GM19238 (cell line): ENCODE measurements around the gene STX1B.
A peak's percentile ranks its signal among the peaks of the same experiment; 100 is the strongest.
"Not testable (repeated sequence)": the region's sequence is repeated elsewhere in the genome, so short reads cannot be mapped to it uniquely, and the experiment has no call there.

Experiments
- DNase-seq: peaks from one replicate; pipeline ENCODE4 v3.0.0; 2011; ENCODE audit warnings: low spot score; ENCODE audit not compliant: insufficient read length

STX1B gene

DNA sequence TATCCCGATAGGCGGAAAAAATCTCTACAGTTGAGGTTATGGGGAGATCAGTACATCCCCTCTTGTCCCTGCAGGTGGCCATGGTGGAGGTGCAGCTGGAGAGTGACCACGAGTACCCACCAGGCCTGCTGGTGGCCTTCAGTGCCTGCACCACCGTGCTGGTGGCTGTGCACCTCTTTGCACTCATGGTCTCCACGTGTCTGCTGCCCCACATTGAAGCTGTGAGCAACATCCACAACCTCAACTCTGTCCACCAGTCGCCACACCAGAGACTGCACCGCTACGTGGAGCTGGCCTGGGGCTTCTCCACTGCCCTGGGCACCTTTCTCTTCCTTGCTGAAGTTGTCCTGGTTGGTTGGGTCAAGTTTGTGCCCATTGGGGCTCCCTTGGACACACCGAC is 57.3 kb downstream of the STX1B start:
- DNase-seq, result no peak

DNA sequence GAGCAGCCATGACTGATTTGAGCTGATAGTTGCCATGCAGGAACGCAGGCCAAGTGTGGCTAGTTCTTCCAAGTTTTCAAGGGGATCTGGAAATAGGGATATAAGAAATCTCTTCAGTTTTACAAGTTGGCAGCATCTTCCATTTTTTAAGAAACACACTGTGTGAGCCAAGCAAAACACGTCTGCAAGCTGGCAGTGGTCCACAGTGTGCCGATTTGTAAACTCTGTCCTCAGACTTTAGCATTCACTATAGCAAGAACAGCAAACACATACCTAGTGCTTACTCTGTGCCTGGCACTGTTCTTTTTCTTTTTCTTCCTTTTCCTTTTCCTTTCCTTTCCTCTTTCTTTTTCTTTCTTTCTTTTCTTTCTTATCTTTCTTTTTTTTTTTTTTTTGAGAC is 58.7 kb downstream of the STX1B start:
- no peak for DNase-seq

DNA sequence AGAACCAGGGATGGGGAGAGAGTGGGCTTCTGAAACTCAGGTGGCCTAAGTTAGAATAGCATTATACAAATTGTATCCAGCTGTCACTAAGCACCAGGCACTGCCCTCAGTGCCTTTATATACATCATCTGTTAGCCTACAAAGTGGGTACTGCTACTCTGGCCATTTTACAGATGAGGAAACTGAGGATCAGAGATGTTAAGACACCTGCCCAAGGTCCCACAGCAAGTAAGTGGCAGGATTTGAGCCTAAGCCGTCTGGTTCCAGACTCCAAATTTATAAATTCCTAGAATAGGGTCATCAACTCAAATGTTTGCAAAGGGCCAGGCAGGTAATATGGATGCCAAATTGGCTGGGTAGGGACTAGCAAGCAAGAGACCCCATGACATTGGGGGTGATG is 59.2 kb downstream of the STX1B start:
- no peak for DNase-seq

DNA sequence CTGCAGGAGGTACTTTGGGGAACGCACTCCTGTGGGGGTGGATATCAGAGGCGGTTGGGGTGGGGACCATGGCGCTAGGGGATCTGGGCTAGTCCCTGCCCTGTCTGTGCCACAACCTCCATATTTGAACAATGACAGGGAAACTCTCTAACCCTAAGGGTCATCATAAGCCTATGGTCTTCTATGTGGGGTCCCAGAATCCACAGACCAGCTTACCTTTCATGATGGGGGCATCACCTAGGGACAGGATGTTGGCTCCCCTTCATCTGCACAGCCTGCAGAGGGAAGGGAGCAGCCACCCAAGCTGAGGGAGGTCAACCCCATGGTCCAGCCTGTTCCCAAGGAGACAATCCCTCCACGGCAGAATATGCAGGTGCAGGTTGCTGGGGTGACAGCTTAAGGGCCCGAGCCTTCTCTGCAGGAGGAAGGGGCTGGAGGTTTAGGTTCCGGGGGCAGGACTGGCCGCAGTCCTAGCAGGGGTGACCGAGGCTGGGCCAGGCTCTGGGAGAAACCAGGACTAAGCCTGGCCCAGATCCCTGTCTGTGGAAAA is 59.8 kb downstream of the STX1B start:
- DNase-seq, result no peak

DNA sequence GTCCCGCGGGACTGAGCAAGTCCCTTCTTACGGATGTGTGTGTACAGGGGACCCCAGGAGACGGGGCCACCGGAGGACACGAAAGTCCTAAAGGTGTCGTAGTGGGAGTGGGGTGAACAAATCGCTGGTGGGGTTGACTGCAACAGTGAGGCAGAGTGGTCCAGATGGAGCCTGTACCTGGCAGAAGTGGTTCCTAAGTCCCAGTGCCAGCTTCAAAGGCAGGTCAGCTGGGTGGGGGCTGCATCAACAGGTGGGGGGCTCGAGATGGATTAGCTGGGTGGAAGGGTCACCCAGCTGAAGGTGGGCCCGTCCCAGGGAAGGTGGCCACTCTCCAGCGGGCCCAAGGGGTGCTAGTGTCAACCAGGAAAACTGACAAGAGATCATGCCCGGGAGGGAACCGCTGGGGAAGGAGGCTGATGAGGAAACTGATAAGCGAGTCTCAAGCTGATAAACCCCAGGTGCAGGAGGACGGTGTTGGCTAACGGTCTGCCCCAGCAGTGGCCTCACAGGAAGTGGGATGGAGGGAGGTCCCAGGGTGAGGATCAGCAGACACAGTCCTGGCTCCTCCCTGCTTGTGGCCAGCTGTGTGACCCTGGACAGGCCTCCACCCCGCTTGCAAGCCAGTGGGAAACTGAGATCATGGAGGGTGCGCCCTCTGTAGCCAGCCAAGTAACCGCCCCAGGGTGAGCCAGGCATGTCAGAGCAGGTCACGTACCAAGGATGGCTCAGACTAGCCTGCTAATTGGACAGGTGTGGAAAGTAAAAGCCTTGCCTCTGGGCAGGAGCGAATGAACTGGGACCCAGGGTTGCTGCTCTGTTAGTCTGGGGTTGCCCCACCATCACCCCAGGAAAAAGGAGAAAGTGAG is 60.6 kb downstream of the STX1B start:
- no peak for DNase-seq

DNA sequence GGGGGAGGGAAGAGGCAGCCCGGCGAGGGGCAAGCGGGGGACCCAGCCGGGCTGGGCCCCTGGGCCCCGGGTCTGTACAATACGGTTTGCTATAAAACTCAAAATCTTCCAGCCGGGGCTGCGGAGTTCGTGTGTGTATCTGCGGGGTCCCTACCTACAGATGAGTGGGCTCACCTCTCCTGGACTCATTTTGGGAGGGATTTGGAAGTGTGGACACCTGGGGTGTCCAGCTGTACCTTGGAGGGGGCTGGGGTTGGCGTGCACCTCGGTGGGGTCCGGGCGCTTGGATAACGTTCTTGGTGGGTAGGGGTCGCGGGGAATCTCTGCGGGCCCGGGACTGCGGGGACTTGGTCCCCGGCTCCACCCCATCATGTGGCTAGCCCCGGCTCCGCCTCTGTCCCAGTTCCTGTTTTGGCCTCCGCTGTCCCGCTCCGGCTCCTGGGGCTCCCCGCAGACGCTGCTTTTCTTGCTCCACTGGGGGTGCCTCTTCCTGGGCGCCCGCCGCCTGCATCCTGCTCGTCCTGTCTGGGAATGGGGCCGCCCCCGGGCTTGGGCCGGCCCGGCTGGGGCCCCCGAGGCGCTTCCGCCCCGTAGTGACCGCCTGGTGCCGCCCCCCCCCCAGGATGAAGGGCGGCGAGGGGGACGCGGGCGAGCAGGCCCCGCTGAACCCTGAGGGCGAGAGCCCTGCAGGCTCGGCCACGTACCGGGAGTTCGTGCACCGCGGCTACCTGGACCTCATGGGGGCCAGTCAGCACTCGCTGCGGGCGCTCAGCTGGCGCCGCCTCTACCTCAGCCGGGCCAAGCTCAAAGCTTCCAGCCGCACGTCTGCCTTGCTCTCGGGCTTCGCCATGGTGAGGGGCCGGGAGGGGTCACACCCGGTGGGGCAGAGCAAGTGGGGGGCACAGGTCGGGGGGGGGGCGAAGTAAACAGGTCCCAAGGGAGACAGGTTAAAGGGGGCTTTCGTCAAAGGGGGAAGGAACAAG is 61.5 kb downstream of the STX1B start, which contains the start of gene ORAI3:
Gene ORAI3 (plus strand): TSS at position 402 of the 983 bp plus-strand sequence. CDS start 222 bp downstream, at position 624.
- peak; percentile 78 for DNase-seq

DNA sequence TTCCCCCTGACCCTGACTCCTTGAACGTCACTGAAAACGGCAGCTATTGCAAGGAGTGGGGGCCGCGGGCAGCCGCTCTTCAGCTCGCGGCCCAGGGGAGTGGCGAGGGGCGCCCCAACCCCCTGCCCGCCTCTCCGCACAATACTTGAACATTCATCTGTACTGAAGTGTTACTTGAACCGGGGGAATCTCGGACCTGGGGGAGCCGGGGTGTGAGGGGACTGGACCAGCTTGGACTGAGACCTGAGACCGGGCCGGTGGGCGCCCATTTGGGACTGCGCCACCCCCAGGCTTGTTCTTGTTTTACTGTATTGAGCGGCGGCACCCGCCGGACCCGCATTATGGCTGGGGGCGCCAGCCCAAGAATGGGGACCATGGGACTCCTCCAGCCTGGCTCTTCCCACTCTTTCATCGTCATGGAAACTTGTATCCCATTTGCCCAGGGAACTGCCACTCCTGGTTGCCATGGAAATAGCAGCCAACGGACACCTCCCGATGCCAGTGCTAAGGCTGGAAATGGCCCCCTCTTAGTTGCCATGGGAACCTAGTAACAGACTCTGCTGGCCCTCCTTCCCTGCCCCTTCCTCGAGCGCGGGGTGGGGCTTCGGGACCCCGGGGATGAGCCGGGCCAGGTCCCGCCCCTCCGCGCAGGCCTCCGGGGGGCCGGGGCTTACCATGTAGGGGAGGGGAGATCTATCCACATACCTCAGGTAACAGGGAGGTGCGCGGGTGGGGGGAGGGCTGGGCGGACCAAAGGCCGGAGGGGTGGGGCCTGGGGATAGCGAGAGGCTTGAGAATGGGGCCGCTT is 62.4 kb downstream of the STX1B start:
- DNase-seq, result no peak

DNA sequence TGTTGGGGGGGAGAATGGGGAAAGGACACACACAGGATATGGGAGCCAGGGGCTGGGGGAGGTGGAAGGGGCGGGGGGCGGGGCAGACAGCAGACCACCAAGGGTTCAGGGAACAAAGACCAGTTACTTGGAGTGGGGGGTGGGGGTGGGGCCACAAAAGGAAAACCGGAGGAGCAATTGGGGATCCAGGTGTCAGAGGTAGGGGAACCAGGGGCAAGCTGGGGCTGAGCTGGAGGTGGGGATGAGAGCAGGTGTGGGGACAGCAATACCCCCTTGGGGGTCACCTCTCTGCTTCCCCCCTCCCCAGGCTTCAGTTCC is 62.9 kb downstream of the STX1B start:
- no peak for DNase-seq

DNA sequence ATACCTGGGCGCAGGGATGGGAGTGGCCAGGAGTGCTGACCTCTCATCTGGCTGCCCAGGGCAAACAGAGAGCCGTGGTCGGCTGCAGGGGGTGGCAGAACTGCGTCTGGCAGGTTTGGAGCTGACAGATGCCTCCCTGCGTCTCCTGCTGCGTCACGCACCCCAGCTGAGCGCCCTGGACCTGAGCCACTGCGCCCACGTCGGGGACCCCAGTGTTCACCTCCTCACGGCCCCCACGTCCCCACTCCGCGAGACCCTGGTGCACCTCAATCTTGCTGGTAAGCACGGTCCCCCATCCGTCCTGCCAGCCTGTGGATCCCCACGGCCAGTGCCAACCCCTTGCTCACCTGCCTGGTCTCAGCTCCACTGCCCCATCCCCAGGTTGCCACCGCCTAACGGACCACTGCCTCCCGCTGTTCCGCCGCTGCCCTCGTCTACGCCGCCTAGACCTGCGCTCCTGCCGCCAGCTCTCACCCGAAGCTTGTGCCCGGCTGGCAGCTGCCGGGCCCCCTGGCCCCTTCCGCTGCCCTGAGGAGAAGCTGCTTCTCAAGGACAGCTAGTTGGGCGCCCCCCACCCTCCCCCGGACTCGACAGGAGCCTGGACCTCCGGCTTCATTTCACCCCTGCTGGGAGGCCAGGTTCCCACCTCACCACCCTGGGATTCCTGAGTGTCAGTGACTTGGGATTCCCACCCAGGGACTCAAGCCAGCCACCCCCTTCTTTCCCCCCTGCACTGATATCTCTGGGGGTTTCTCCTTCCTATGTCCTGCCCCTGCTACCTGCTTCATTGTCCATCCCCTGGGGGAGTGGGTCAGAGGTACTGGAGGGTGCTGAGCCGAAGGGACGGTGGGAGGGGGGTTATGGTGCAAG is 63.5 kb downstream of the STX1B start:
- DNase-seq, result no peak

DNA sequence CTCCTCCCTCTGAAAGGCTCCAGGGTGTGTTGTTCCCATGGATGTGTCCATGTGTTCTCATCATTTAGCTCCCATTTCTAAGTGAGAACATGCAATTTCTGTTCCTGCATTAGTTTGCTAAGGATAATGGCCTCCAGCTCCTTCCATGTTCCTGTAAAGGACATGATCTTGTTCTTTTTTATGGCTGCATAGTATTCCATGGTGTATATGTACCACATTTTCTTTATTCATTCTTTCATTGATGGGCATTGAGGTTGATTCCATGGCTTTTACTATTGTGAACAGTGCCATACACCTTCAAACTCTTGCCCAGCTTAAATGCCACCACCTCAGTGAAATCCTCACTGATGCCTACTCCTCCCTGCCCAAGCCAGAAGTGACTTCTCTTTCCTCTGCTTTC is 66.1 kb downstream of the STX1B start:
- DNase-seq, result no peak

DNA sequence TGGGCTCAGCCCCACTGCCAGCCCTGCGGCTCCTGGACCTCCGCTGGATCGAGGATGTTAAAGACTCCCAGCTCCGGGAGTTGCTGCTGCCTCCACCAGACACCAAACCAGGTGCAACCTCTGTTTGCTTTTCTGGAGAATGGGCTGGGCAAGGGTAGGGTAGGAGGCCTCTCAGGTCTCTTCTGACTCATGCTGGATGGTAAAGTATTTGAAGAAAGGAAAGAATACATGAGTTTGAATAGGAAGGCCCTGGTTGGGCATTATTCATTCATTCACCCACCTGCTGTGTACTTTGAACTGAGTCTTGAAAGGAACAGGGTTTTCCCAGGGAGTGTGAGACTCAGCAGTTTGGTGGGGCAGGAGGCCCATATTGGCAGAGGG is 68.0 kb downstream of the STX1B start:
- DNase-seq, result no peak

DNA sequence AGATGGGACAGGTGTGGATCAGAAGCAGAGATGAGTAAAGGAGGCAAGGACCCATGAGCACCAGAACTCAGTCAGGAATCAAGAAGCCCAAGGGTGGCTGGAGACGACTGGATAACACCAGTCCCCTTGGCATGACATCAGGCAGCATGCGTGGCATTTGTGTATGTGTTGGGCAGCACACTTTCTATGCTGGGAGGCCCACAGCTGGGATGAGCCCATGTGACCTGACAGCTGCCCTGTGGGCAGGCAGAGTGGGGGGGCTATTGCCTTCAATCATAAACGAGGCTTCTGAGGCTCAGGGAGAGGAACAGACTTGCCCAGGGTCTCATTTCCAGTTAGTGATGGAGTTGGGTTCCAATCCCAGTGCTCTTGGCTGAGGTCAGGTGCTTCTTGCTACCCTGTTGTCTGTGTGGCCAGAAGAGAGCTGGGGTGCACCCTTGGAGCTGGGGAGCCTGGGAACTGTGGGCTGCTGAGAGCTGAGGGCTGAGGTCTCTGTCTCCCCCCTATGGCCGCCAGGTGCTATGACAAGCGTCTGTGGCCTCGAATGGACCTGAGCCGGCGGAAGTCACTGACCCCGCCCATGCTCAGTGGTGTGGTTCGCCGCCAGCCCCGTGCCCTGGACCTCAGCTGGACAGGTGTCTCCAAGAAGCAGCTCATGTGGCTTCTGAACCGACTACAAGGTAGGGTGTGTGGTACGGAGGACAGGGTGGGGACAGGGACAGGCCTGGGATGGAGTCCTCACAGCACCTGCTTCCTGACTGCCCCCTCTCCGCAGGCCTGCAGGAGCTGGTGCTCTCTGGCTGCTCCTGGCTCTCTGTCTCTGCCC is 68.6 kb downstream of the STX1B start:
- peak; percentile 94 for DNase-seq

DNA sequence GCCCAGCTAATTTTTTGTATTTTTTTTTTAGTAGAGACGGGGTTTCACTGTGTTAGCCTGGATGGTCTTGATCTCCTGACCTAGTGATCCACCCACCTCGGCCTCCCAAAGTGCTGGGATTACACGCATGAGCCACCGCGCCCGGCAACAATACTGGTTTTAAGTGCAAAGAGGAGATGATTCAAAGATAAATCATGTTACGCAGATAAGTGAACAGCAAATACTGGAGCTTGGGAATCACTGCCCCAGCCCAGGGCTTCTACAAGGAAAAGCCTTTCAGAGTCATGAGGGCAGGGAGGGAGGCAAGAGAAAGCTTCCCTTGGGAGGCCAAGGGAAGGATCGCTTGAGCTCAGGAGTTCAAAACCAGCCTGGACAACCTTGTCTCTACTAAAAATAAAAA is 70.9 kb downstream of the STX1B start:
- DNase-seq, result not testable (repeated sequence)
